GM18511 (cell line): ENCODE results near the gene CMPK1.

Experiments used
- ATAC-seq: cut with Tn5 transposase; IDR thresholded peaks from one replicate; pipeline ENCODE4 v1.9.1; 2021; ENCODE audit warnings: mild to moderate bottlenecking, moderate library complexity; ENCODE audit not compliant: unreplicated experiment

The CMPK1 gene

GRCh38 chr1:47393141-47393540, 59.6 kb downstream of the CMPK1 start:
- no peak for ATAC-seq

GRCh38 chr1:47395433-47395832, 61.8 kb downstream of the CMPK1 start:
- ATAC-seq = no peak

GRCh38 chr1:47396671-47397196, 63.1 kb downstream of the CMPK1 start:
- no peak for ATAC-seq

GRCh38 chr1:47399138-47399845, 65.7 kb downstream of the CMPK1 start:
- no peak for ATAC-seq

GRCh38 chr1:47399846-47400155, 66.2 kb downstream of the CMPK1 start:
- ATAC-seq = no peak

GRCh38 chr1:47401761-47402160, 68.2 kb downstream of the CMPK1 start:
- no peak for ATAC-seq

GRCh38 chr1:47402591-47402990, 69.0 kb downstream of the CMPK1 start:
- ATAC-seq = no peak

GRCh38 chr1:47403321-47403910, 69.8 kb downstream of the CMPK1 start:
- no peak for ATAC-seq

- ATAC-seq = no peak
Observed at GRCh38 chr1:47405697-47406096, 72.1 kb downstream of the CMPK1 start.

- no peak for ATAC-seq
Observed at GRCh38 chr1:47406966-47407365, 73.4 kb downstream of the CMPK1 start.

GRCh38 chr1:47407481-47407880, 73.9 kb downstream of the CMPK1 start:
- ATAC-seq = no peak

GRCh38 chr1:47409311-47410067, 75.9 kb downstream of the CMPK1 start:
- no peak for ATAC-seq

GRCh38 chr1:47410068-47410455, 76.5 kb downstream of the CMPK1 start:
- ATAC-seq = no peak

GRCh38 chr1:47411436-47411835, 77.8 kb downstream of the CMPK1 start:
- no peak for ATAC-seq

- ATAC-seq = no peak
Observed at GRCh38 chr1:47412437-47412836, 78.8 kb downstream of the CMPK1 start.

- ATAC-seq = no peak
Observed at GRCh38 chr1:47415728-47416318, 82.2 kb downstream of the CMPK1 start, which contains the start of gene FOXE3. Gene FOXE3, plus strand, starts transcription at chr1:47416285. Its CDS starts 31 bp downstream, at chr1:47416316.

GRCh38 chr1:47416319-47417169, 83.0 kb downstream of the CMPK1 start:
- ATAC-seq = no peak

- ATAC-seq = no peak
Observed at GRCh38 chr1:47417170-47418044, 83.8 kb downstream of the CMPK1 start.

- ATAC-seq = no peak
Observed at GRCh38 chr1:47418122-47418521, 84.5 kb downstream of the CMPK1 start.
